Measurements from ENCODE around the gene MYL10.

Gene MYL10

GRCh38 chr7:101563943-101564777 lies 64.9 kb downstream of the MYL10 start:
- DNase-seq, result no peak
